Measurements from ENCODE around the gene ARVCF.

ARVCF gene

GRCh38 chr22:20015187-20015625 lies 1.4 kb downstream of the ARVCF start:
- DNase-seq = no peak

GRCh38 chr22:20014526-20015186 lies 2.0 kb downstream of the ARVCF start:
- DNase-seq = no peak

- peak; percentile 17 for DNase-seq
Observed at GRCh38 chr22:20013382-20013871, 3.2 kb downstream of the ARVCF start.

GRCh38 chr22:20012741-20013331 lies 3.8 kb downstream of the ARVCF start:
- no peak for DNase-seq

DNA sequence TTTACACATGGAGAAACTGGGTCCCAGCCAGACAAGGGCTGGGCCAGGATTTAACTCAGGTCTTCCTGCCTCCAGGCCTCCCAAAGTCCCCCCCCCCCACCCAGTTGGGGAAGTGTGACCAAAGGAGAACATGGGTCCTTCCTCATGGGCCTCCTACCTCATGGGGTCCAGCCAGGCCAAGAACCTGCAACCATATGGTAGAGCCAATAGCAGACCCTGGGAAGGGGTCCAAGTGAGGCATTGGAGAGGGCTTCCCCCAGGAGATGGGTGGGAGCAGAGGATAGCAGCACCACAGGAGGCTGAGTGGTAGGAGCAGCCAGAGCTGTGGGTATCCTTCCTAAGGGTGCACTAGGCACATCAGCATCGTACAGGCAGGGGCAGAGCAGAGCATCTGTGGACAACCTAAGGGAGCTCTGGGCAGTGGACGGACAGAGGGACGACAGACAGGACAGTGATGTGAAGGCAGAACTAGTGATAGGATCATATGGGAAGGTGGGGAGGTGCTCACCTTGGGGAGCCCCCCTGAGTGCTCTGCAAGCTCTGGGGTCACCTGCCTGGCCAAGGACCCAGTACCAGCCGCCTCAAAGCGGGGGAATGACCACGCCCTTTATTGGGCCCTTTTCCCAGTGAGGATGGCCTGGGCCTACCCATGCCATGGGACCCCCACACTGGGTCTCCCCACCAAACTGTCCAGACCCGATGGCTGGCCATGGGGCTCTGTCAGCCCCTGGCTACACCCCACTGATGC lies 4.5 kb downstream of the ARVCF start:
- no peak for DNase-seq

- no peak for DNase-seq
Observed at GRCh38 chr22:20011123-20011992, 5.3 kb downstream of the ARVCF start.

- DNase-seq = no peak
Observed at GRCh38 chr22:20010307-20011122, 6.1 kb downstream of the ARVCF start.

DNA sequence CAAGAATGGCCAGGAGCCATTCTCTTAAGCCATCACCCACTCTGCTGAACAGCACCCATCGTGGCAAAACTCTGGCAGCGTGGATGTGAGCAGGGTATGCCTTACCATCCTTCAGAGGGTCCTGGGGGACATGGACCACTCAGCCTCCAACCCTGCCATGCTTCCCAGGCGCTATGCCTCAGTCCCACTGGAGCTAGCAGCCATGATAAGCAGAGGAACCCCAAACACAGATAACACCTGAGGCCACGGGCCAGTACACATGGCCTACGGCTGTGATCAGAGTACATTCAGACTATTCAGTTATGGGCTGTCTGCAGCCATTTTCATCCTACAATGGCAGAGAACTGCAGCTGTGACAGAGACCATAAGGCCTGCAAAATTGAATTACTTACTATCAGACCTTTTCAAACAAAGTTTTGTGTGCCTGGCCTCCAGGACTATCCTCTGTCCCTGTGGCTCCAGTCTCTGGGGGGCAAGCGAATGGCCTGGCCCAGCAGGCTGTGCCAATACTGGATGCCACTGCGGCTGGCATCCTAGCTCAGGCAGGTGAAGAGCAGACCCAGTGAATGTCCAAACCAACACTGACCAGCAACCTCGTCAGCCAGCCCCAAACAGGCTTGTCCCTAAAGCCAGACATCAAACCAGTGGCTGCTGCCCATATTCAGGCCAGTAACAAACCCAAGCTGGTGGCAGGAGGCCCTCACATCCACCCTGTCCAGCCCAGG lies 6.9 kb downstream of the ARVCF start:
- no peak for DNase-seq

GRCh38 chr22:20009018-20009491 lies 7.6 kb downstream of the ARVCF start:
- DNase-seq = no peak

DNA sequence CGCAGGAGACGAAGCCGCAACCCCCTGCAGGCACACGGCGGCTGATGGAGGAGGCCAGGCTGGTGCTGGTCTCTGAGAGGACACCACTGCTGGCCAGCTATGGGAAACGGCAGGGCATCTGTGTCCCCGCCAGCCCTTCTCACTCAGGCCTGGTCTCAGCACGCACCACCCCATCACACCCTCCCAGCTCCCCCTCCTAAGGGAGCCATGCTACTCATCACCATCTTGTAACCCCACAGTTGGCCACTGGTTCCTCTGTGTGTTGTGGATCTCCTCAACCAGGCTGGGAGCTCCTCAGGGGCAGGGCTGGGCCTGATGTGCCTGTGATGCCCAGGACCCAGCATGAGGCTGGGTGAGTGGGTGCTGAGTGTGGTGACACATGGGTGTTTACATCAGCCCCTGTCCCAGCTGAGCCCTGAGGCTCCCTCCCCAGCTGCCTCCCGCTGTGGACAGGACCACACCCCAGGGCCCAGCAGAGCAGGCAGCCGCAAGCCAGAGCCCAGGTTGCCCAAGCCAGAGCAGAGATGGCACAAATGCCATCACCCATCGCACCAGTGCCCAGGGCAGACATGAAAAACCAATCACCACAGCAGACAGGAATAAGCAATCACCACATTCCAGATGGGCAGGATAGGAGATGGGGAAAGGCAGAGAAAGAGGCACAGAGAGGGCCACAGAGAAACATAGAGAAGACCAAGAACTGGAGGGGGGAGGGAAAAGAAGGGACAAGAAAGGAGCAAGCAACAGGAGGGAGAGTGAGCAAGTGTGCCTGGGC lies 8.2 kb downstream of the ARVCF start:
- no peak for DNase-seq

DNA sequence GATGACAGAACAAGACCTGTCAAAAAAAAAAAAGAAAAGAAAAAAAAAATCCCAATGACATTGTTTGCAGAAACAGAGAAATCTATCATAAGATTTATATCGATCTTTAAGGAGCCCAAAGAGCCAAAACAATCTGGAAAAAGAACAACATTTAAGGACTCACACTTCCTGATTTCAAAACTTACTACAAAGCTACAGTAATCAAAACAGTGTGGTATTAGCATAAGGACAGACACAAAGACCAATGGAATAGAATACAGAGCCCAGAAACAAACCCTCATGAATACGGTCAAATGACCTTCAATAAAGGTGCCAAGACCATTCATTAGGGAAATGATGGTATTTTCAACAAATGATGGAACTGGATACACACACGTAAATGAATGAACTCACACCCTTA lies 12.2 kb downstream of the ARVCF start:
- DNase-seq = no peak

DNA sequence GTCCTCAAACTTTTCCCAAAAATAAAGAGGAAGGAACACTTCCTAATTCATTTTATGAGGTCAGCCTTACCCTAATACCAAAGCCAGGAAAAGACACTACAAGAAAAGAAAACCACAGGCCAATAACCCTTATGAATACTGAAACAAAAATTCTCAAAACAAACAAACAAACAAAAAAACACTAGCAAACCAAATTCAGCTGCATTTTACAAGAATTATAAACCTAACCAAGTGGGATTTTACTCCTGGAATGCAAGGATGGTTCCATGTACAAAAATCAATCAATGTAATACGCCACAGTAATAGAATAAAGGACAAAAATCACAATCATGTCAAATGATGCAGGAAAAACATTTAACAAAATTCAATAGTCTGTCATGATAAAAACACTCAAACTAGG lies 13.3 kb downstream of the ARVCF start:
- no peak for DNase-seq

DNA sequence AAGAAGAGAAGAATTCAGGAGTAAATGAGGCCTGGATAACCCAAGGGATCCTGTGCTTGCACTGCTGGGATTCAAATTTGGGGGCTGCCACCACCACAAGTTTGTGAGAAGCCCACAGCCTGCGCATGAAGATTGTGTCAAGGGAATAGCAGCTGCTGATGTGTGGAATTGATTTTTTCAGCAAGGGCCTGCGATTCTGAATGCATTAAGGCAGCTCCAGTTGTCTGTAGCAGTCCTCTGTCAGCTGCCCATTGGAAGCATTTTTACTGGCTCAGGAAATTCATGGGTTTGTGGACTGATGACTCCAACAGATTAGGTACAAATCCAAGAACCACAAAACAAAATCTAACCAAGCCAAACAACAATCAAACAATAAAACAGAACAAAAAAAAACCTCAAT lies 14.0 kb downstream of the ARVCF start:
- DNase-seq = no peak

- DNase-seq = no peak
Observed at GRCh38 chr22:20002128-20002527, 14.5 kb downstream of the ARVCF start.

- DNase-seq = no peak
Observed at GRCh38 chr22:20001082-20001638, 15.5 kb downstream of the ARVCF start.

GRCh38 chr22:20000246-20001081 lies 16.2 kb downstream of the ARVCF start:
- no peak for DNase-seq

GRCh38 chr22:19998991-19999820 lies 17.4 kb downstream of the ARVCF start:
- no peak for DNase-seq

Measured in activated CD4-positive, alpha-beta T cell treated with anti-CD3 and anti-CD28 coated beads, Interleukin-2, amount 50 U/mL, for 1 hour (primary cell).